ENCODE data around the gene ASPSCR1. TPM values are rescaled to one million over a fixed set of nuclear protein-coding genes. Genes with fewer than 3 reads are reported as not detected.
A peak's percentile ranks its signal among the peaks of the same experiment; 100 is the strongest.

Gene ASPSCR1
- total and polyA plus RNA-seq, 2 of the 4 experiments (the other 2 are of a cell fraction) = 7.2 to 17.2 TPM

DNA sequence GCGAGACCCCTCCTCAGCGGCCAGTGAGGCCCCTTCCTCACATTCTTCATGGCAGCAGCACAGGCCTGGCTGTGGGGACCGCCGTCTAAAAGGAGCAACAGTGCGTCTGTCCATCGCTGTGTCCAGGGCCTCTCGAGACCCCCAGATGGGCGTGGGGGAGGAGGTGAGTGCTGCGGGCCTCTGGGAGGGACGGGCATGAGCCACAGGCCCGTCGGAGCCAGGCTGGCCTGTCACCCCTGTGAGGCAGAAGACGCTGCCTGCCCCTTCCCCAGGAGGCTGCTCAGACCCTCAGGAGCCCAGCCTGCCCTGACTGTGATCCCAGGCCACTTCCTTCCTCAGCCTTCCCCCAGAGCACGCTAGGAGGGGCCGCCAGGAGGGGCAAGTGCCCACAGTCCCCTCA lies 38.2 kb upstream of the ASPSCR1 start:
- dilution Hi-C loops (cut with HindIII; ENCODE audit: low sequenced_read_pairs, unreplicated experiment) = no loop called here
- no TSS peak for BruUV-seq (replicated peaks)
- POLR2A ChIA-PET (ENCODE audit: unreplicated experiment) = no interaction called here

More for the DNA sequence above, 38.2 kb upstream of the ASPSCR1 start:
- H4K91ac ChIP-seq (ENCODE audit: insufficient read depth, low read depth, low read length) = no peak overlapping the region
- H3K36me3 ChIP-seq (ENCODE audit: control insufficient read depth, insufficient read depth, low read length) = peaks cover 11% of the 10 kb centered on the region; the same call in 1 of the 2 replicates
- 73% methylated on average over 7 of the region's 15 CpGs; no CpG with 5 or more reads in 1 of the 2 experiments for WGBS, 2 experiments (ENCODE audit: extremely low coverage in 2 of 2, insufficient read length in 1 of 2)
- no peak overlapping the region for H3K18ac ChIP-seq (ENCODE audit: low read depth, low read length)
- CTCF ChIA-PET = no interaction called here
- no peak overlapping the region for H2BK120ac ChIP-seq (ENCODE audit: low read depth, low read length)
- H3K14ac ChIP-seq (replicated peaks; ENCODE audit: low read depth, low read length) = no peak overlapping the region
- no peak overlapping the region for H3K4ac ChIP-seq (ENCODE audit: low read depth, low read length)
- intact Hi-C loops (cut with micrococcal nuclease) = no loop called here
- no peak overlapping the region for H3K4me3 ChIP-seq (ENCODE audit: insufficient read depth, low read depth, low read length)
- peaks cover 4% of the 10 kb centered on the region for H3K4me1 ChIP-seq (ENCODE audit: control insufficient read depth, insufficient read depth, low read length)
- no peak overlapping the region for H2BK15ac ChIP-seq (ENCODE audit: low read depth, low read length)
- in situ Hi-C loops (cut with MboI; ENCODE audit: low sequenced_read_pairs) = no loop called here
- peak overlapping the region; percentile 65 for H2AK9ac ChIP-seq (replicated peaks; ENCODE audit: low read depth, low read length, poor library complexity)
- H2AFZ ChIP-seq (replicated peaks; ENCODE audit: low read length, poor library complexity) = no peak overlapping the region
- ATAC-seq (ENCODE audit: low read depth) (no peak), DNase-seq (no peak)
- H3K79me1 ChIP-seq (ENCODE audit: low read depth in 1 of 2, low read length in 2 of 2) = peaks cover 9 to 28% of the 10 kb centered on the region in 2 experiments
- no peak overlapping the region for H3K27ac ChIP-seq (ENCODE audit: insufficient read depth, low read length)
- no peak overlapping the region for H2BK20ac ChIP-seq (ENCODE audit: low read depth, low read length)
- H2BK5ac ChIP-seq (ENCODE audit: low read depth, low read length, poor library complexity, severe bottlenecking) = no peak overlapping the region
- no peaks in the 10 kb centered on the region for H3K9me3 ChIP-seq (ENCODE audit: control insufficient read depth, insufficient read depth, low read length)
- no peak overlapping the region for H4K8ac ChIP-seq (ENCODE audit: low read depth in 2 of 2, low read length in 2 of 2)
- peak overlapping the region; percentile 16; the same call in 1 of the 2 replicates for H2AK5ac ChIP-seq (ENCODE audit: low read depth, low read length)
- TF ChIP-seq CEBPB (IDR thresholded peaks at IDR 0.05; ENCODE audit: low read depth, low read length) (no peak), POLR2A (IDR thresholded peaks at IDR 0.05; ENCODE audit: low read depth, low read length) (no peak), ELK1 (IDR thresholded peaks at IDR 0.05; ENCODE audit: borderline replicate concordance, low read depth, low read length) (no peak), FOS (IDR thresholded peaks at IDR 0.05; ENCODE audit: low read depth, low read length) (no peak), USF2 (IDR thresholded peaks at IDR 0.05; ENCODE audit: low read depth, low read length) (no peak), MAFK (IDR thresholded peaks at IDR 0.05; ENCODE audit: low read depth, low read length) (no peak), MAZ (IDR thresholded peaks at IDR 0.05; ENCODE audit: borderline replicate concordance, low read depth, low read length) (no peak), CTCF (conservative IDR thresholded peaks at IDR 0.05; ENCODE audit: low read depth, low read length) (no peak), CHD1 (IDR thresholded peaks at IDR 0.05; ENCODE audit: low read depth, low read length) (no peak)
- no peak overlapping the region for H4K5ac ChIP-seq (ENCODE audit: low read depth, low read length)
- no peak overlapping the region for H3K23ac ChIP-seq (ENCODE audit: low read depth, low read length)
- H3K4me2 ChIP-seq (ENCODE audit: low read depth, low read length) = no peak overlapping the region
- H3K27me3 ChIP-seq (ENCODE audit: control insufficient read depth, insufficient read depth, low read length) = peaks cover 17% of the 10 kb centered on the region
- no peaks in the 10 kb centered on the region; the same call in 1 of the 2 replicates for H4K20me1 ChIP-seq (ENCODE audit: insufficient read depth, low read length)
- H3K56ac ChIP-seq (ENCODE audit: extremely low read depth, insufficient read depth, low read length) = no peak overlapping the region
- H3K9me1 ChIP-seq (ENCODE audit: insufficient read depth, low read length) = peaks cover 2% of the 10 kb centered on the region
- H3K9ac ChIP-seq (ENCODE audit: low read depth, low read length) = no peak overlapping the region
